Brain pericyte (primary cell): ENCODE results near the gene CARMIL1.
"Not testable (repeated sequence)": the region's sequence is repeated elsewhere in the genome, so short reads cannot be mapped to it uniquely, and the experiment has no call there.

ENCODE experiments used
- DNase-seq: peaks from one replicate; pipeline ENCODE4 v3.0.0-alpha.2; 2012; ENCODE audit warnings: low read depth, low spot score

The CARMIL1 gene

DNA sequence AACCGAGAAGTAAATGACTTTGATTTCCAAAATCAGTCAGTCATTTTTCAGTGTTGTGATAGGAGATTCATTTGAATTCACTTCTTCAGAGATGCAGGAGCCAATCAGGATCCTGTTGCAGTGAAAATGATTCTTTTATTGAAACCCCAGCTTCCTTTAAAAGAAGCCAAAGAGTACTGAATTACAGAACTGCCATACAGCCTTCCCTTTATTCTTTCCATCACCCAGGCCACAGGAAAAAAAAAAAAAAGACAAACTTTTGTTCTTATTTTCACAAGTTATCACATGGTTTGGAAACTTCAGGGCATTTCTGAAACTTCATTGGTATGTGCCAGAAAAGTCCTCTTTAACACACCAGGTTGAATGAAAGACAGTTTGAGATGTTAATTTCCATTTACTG is 1.8 kb upstream of the CARMIL1 start:
- DNase-seq: no peak

GRCh38 chr6:25277857-25278256 is 1.3 kb upstream of the CARMIL1 start:
- DNase-seq: no peak

DNA sequence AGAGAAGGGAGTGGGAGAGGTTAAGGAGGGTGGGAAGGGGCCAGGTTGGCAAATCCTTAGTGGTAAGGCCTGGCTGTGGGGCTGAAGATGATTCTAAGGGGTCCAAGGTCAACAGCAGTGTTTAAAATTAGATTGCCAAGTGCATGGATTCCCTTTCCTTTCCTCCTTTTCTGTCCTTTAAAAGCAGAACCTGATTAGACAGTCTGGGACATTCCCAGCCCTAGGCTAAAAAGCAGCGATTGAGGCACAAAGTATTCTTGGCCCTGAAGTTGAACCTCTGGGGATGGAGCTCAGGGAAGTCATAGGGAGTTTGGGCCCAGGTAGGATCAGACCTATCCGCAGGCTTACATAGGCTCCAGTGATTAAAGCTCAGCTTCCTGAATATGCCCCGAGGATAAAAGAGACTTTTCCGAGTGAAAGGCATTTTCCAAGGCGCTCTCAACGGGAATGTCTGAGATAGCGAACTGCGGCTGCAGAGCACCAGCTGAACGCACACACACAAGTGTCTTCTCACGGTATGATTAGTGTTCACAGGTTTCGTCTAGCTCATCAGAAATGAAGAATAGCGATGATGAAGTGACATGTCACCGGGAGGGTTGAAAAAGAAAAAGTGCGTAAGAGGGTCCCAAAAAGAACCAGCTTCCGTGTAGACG is 787 bp upstream of the CARMIL1 start:
- no peak for DNase-seq

DNA sequence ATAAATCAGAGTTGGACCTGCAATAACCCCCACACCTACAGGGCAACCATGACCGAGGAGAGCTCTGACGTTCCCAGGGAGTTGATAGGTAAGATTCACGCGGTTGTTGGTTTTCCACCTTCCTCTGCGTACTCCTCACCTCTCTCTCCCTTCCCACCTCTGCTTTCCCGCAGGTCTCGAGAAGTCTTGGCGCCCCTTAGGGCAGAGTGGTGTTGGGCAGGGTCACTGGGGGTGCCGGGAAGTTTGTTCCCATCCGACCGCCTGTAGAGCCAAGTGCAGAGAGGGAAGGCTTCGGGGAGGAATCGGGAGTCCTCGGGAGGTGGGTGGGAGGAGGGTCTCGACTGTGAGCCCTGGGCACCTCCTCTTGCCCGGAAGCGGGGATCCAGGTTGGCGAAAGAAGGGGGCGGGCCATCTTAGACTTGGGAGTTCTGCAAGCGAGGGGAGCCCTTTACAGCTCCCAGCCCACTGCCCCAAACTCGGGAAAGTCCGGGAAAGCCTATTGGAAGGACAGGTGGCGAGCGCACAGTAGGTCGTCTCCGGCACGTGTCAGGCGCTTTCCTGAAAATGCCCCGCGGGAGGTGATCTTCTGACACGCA is 672 bp downstream of the CARMIL1 start:
- DNase-seq: no peak

DNA sequence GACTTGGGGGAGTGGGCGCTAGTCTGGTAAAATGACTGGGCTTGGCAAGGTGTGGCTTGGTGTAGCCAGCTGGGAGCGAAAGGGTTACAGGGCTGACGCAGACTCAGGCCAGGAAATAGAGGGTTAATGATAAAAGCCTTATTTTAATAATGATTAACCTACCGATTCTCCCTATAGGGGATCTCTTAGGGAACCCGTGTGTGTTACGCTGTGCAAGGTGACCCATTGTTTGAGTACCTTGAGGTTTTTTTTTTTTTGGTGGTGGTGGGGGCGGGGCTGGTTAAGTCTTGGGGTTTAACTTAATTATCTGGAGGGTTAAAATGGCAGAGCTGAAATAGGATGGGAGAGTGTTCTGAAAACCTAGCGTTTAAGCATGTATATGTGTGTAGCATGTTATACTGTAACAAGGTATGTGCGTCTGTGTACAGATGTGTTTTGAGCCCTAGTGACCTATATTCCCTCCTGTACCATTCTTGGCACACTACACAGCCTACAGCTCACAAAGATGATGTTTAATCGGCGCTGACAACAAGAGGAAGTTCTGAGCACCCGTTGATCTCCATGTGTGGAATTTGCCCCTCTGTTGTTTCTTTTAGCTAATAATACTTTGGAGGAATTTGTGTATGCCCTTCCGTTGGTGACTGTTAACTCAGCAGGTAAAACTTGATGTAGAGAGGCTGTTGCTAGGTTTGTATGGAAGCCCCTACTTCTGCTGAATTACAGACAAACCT is 1.3 kb downstream of the CARMIL1 start:
- no peak for DNase-seq

GRCh38 chr6:25286891-25287290 is 7.7 kb downstream of the CARMIL1 start:
- DNase-seq: no peak

DNA sequence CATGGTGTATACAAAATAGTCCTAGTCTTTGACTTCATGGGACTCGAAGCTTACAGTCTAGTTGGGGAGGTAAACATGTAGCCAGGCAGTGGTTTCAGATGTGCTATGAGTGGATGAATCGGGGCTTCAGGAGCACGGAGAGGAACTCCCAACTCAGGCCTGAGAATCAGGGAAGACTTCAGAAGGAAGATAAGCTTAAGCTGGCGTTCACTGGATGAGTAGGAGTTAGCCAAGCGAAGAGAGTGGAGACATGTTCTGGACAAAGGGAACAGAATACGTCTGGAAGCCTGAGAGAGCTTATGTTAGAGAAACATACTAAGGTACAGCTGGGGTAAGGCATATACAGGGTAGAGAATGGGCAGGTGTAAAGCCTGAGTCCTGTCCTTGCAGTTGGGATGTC is 8.8 kb downstream of the CARMIL1 start:
- no peak for DNase-seq

DNA sequence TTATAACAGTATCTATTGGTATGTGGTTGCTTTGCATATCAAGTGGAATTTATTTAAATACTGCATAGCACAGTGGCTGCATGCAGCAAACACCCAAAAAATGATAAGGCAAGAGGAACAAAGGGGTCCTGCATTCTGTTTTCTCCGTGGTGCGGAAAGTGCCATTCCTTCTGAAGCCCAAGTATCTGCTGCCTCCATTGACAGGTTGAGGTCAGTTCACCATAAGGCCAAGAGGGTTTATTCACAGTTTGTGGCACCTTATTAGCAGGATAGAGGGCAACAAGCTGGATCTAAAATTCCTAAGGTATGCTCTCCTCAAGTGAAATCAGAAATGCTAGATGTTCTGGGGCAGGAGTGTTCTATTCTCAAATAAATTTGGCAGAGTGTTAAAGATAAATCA is 9.3 kb downstream of the CARMIL1 start:
- DNase-seq: no peak

- no peak for DNase-seq
Observed at GRCh38 chr6:25290306-25291060, 11.3 kb downstream of the CARMIL1 start.

GRCh38 chr6:25292384-25292783 is 13.2 kb downstream of the CARMIL1 start:
- DNase-seq: no peak

DNA sequence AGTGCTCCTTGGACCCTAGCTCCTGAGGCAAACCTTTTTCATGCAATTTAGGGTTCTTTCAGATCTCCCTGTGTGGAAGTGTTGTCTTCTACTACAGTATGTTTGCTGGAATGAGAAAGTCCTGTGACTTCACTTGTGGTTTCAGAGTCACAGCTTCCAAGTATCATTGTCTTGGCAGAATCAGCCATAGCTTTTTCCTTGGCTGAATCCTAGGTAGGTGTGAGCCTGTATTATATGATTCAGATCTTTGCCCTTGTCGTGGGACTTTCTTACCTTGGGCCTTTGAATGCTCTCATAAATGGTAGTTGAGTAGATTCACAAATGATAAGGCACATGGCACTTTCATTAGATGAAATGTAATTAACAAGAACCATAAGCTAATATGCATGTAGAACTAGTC is 16.5 kb downstream of the CARMIL1 start:
- DNase-seq: no peak

- DNase-seq: no peak
Observed at GRCh38 chr6:25296217-25296905, 17.2 kb downstream of the CARMIL1 start.

DNA sequence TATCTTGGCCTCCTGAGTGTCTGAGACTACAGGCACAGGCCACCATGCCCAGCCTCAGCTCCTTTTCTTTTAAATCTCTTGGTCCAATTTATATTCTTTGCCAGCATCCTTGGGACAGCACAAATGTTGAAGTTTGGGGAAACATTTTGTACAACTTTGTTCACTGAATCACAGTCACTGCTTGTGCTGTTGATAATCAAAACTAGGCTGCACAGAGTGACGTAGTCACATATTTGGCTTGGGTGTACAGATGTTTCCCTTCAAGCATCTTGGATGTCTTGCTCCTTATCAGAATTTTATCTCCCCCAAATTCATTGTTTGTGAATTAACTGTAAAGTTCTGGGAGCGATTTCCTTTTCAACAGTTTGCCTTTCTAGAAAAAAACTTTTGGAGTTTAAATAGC is 17.9 kb downstream of the CARMIL1 start:
- no peak for DNase-seq

DNA sequence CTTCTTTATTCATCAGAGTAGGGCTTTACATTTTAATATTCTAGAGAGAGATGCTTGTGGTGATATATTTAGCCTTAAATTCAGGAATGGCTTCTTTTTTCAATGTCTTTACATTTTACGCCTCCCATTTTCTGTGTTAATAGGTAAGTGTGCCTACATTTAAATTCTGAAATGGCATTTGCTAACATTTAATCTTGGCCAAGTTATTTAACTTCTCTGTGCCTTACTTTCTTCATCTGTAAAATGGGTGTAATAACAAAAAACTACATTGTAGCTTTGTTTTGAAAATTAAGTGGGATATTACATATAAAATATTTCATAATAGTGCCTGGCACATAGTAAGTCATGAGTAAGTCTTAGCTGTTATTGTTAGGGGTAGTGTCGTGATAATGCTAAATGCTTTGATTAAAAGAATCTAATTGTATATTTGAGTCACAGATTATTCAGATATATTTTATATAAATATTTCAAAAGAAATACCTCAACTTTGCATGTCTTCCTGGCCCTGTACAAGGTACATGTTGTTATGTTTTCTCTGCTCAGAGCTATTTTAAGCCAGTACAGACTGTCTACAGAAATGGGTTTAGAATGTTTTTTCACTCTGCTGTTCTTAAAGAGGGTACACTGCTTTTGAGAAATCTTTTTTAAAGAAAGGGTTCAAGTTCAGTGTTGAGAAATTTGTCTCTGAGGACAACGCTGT is 18.8 kb downstream of the CARMIL1 start:
- no peak for DNase-seq

GRCh38 chr6:25298523-25298865 is 19.3 kb downstream of the CARMIL1 start:
- DNase-seq: not testable (repeated sequence)

DNA sequence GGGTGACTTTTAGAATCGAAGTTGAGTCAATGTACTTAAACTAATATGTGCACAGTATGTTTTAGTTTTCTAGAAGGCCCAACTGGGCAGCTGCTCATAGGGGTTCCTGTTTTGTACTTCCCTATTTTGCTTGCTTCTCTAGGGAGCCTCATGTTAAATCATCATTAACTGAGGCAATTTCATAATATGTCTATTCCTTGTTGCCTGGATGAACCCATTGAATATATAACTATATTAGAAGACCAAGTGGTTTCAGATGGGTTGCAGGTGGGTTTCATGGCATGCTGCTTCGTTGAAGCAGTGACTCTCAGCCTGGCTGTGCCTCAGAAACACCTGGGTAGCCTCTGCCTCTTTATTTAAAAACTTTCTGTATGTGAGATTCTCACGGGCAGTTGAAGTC is 22.2 kb downstream of the CARMIL1 start:
- no peak for DNase-seq

GRCh38 chr6:25302151-25302550 is 23.0 kb downstream of the CARMIL1 start:
- DNase-seq: no peak

DNA sequence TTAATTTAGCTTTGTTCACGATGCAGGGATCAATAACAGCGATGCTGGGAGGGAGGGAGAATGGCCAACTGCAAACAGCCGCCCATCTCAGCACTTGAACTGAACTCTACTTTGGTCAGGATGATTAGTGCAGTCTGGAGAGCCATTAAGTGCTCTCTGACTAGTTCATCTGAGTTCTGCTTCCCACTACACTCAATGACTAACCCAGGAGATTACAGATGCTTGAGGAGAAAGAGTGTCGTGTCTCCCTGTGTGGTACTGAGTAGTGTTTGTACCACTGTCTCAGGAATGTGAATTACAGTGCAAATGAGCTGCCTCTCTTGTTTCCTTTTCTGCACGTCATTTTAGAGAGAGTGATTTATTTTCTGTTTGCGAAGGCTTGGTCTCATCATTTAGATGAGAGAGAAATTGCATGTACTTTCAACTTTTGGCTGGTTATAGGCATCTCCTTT is 23.5 kb downstream of the CARMIL1 start:
- DNase-seq: no peak

DNA sequence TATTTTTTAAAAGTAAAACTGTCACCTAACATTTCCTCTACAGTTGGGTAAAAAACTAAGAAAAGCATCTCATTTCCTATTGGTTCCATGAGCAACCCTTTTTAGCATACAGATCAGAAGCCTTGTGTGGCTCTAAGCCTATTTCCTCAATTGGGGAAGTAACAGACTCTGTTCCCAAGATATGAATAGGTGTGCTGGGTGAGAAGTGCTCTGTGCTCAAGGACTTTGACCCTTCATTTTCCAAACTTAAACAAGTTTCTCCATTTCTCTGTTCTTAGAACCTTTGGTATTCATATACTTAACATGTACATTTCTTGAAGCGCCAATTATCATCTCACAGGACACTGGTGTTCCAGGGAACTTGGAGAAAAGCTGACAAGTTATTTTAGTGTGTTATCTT is 24.1 kb downstream of the CARMIL1 start:
- DNase-seq: no peak

- DNase-seq: no peak
Observed at GRCh38 chr6:25306379-25306778, 27.2 kb downstream of the CARMIL1 start.

DNA sequence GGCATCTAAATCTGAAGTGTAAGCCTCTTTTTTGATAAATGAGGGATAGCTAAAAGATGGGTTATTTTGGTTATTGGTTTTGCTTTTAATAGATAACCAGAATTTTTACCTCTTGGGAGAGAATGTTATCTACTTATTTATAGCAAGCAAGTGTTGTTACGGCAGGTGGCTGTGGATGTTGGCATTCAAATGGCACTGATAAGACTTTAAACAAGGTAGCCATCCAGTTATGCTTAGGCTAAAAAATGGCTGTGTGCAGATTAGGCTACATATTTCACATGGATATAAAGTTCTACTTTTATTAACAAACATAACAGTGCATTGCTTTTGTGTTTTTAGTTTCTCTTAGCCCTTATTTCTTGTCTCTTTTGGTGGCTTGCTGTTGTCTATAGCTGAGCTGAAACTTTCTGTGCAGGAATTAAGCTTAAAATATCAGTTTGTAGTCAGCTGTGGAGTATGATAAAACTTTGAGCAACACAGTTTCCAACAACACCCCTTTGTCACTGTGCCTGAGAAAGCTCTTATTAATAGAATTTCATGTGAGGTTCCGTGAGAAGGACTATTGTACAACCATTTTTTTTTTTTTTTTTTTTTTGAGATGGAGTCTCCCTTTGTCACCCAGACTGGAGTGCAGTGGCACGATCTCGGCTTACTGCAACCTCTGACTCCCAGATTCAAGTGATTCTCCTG is 28.8 kb downstream of the CARMIL1 start:
- DNase-seq: no peak
